Superior temporal gyrus (tissue), 1 donor: Measurements from ENCODE around the gene MYRIP.
"Not testable (repeated sequence)": the region's sequence is repeated elsewhere in the genome, so short reads cannot be mapped to it uniquely, and the experiment has no call there.

Experiments
- DNase-seq: peaks from one replicate; pipeline ENCODE4 v3.0.0-alpha.2; 2016; ENCODE audit errors: extremely low spot score

The MYRIP gene

GRCh38 chr3:40037582-40037981 is 228.2 kb downstream of the MYRIP start:
- DNase-seq, result no peak

- DNase-seq, result no peak
Measured at GRCh38 chr3:40042752-40043443, 233.5 kb downstream of the MYRIP start.

GRCh38 chr3:40043444-40043755 is 234.0 kb downstream of the MYRIP start:
- DNase-seq, result peak; percentile 41

- no peak for DNase-seq
Measured at GRCh38 chr3:40044487-40044886, 235.1 kb downstream of the MYRIP start.

- DNase-seq, result no peak
Measured at GRCh38 chr3:40045051-40045450, 235.6 kb downstream of the MYRIP start.

- DNase-seq, result peak; percentile 54
Measured at GRCh38 chr3:40046149-40046548, 236.7 kb downstream of the MYRIP start.

- no peak for DNase-seq
Measured at GRCh38 chr3:40047406-40047805, 238.0 kb downstream of the MYRIP start.

GRCh38 chr3:40053663-40054062 is 244.3 kb downstream of the MYRIP start:
- no peak for DNase-seq

- DNase-seq, result no peak
Measured at GRCh38 chr3:40054568-40055222, 245.3 kb downstream of the MYRIP start.

GRCh38 chr3:40055361-40055760 is 246.0 kb downstream of the MYRIP start:
- DNase-seq, result no peak

- DNase-seq, result no peak
Measured at GRCh38 chr3:40055956-40056355, 246.5 kb downstream of the MYRIP start.

- peak; percentile 73 for DNase-seq
Measured at GRCh38 chr3:40057077-40057476, 247.7 kb downstream of the MYRIP start.

- DNase-seq, result no peak
Measured at GRCh38 chr3:40057786-40058185, 248.4 kb downstream of the MYRIP start.

GRCh38 chr3:40068636-40069035 is 259.2 kb downstream of the MYRIP start:
- DNase-seq, result no peak

GRCh38 chr3:40070816-40071215 is 261.4 kb downstream of the MYRIP start:
- no peak for DNase-seq

- no peak for DNase-seq
Measured at GRCh38 chr3:40071683-40072238, 262.4 kb downstream of the MYRIP start.

GRCh38 chr3:40073310-40074007 is 264.1 kb downstream of the MYRIP start:
- DNase-seq, result no peak

- DNase-seq, result not testable (repeated sequence)
Measured at GRCh38 chr3:40077139-40077538, 267.7 kb downstream of the MYRIP start.

GRCh38 chr3:40077828-40078492 is 268.6 kb downstream of the MYRIP start:
- not testable (repeated sequence) for DNase-seq

- peak; percentile 62 for DNase-seq
Measured at GRCh38 chr3:40078590-40078989, 269.2 kb downstream of the MYRIP start.

- peak; percentile 17 for DNase-seq
Measured at GRCh38 chr3:40079203-40079846, 269.9 kb downstream of the MYRIP start.

- DNase-seq, result no peak
Measured at GRCh38 chr3:40079847-40080240, 270.4 kb downstream of the MYRIP start.
